ENCODE results near the gene PPP1R13B.

DNA sequence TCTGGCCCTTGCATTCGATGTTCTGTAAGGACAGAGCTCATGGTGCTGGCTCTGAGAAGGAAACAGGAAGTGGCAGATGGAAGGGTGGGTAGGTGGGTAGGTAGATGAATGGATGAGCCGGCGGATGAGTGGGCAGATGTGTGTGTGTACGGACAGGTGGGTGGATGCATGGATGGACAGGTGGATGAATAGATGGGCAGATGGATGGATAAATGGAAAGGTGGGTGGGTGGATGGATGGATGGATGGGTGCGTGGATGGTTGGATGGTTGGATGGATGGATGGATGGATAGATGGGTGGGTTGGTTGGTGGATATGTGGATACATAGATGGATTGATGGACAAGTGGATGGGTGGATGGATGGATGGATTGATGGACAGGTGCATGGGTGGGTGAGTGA, 27.6 kb upstream of the PPP1R13B start:
- TF ChIP-seq, protein P1, sequence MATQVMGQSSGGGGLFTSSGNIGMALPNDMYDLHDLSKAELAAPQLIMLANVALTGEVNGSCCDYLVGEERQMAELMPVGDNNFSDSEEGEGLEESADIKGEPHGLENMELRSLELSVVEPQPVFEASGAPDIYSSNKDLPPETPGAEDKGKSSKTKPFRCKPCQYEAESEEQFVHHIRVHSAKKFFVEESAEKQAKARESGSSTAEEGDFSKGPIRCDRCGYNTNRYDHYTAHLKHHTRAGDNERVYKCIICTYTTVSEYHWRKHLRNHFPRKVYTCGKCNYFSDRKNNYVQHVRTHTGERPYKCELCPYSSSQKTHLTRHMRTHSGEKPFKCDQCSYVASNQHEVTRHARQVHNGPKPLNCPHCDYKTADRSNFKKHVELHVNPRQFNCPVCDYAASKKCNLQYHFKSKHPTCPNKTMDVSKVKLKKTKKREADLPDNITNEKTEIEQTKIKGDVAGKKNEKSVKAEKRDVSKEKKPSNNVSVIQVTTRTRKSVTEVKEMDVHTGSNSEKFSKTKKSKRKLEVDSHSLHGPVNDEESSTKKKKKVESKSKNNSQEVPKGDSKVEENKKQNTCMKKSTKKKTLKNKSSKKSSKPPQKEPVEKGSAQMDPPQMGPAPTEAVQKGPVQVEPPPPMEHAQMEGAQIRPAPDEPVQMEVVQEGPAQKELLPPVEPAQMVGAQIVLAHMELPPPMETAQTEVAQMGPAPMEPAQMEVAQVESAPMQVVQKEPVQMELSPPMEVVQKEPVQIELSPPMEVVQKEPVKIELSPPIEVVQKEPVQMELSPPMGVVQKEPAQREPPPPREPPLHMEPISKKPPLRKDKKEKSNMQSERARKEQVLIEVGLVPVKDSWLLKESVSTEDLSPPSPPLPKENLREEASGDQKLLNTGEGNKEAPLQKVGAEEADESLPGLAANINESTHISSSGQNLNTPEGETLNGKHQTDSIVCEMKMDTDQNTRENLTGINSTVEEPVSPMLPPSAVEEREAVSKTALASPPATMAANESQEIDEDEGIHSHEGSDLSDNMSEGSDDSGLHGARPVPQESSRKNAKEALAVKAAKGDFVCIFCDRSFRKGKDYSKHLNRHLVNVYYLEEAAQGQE (IDR thresholded peaks at IDR 0.05), result no peak
- TF ChIP-seq MYC (IDR thresholded peaks at IDR 0.05; ENCODE audit: borderline replicate concordance, low read length), result no peak
- no peak for TF ChIP-seq JUNB (IDR thresholded peaks at IDR 0.05)
- no peak for TF ChIP-seq RNF2 (IDR thresholded peaks at IDR 0.05; ENCODE audit: borderline replicate concordance, low read depth)

All from A549 (cell line).